ENCODE data around the gene TMEM81.

Gene TMEM81, protein sequence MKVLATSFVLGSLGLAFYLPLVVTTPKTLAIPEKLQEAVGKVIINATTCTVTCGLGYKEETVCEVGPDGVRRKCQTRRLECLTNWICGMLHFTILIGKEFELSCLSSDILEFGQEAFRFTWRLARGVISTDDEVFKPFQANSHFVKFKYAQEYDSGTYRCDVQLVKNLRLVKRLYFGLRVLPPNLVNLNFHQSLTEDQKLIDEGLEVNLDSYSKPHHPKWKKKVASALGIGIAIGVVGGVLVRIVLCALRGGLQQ

DNA sequence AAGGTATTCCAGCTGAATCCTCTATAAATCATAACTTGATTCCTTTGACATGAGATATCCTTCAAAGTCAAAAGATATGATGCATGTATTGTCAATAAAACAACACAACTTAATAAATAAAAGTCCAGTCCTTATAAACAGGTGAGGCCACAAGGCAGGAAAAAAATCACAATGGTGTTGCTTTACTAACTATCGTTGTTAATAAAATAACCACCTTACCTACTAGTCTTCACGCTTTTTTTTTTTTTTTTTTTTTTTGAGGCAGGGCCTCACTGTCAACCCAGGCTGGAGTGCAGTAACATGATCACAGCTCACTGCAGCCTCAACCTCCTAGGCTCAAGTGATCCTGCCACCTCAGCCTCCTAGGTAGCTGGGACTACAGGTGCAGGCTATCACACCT, at the start of gene TMEM81:
TSS of gene TMEM81 (minus strand) at position 101 of the 400 bp plus-strand sequence. CDS start 140 bp downstream, outside the sequence.
- no peak for DNase-seq

DNA sequence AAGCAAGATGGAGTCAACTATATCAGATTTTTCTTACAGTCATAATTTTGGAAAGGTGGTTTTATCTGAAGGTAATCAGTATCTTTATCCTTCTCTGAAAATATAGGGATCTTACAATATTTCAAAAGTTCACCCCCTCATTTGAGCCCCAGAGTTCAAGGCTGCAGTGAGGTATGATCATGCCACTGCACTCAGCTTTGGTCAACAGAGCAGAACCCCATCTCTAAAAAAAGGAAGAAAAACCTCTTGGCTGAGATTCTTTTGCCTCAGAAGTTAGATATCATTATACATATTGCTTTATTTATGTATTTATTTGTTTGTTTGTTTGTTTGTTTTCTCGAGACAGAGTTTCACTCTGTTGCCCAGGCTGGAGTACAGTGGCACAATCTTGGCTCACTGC, 49.0 kb upstream of the TMEM81 start:
- DNase-seq = no peak

DNA sequence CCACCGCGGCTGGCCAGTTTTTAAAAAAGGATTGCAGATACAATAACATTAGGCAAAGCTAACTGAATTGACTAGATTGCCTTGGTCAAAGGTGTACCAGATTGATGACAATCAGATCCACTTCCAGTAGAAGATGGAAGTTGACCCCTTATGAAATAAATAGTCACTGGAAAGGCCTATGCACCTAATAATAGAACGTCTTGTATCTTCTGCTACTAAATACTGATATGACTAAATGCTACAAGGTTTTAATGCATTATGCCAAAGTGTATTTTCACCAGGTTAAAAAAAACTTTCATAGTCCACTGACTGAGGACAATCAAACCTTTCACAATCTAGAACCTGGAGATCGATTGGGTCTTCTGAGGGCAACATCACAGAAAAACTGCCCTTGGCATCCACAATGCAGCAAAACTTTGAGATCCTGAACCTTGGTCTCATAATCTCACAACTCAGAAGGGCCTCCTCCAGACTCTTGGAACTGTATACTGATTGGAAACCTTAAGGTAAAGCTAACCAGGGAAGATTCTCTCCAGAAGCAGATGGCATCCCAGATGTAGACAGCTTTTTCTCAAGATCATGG, 45.3 kb upstream of the TMEM81 start:
- DNase-seq = no peak

DNA sequence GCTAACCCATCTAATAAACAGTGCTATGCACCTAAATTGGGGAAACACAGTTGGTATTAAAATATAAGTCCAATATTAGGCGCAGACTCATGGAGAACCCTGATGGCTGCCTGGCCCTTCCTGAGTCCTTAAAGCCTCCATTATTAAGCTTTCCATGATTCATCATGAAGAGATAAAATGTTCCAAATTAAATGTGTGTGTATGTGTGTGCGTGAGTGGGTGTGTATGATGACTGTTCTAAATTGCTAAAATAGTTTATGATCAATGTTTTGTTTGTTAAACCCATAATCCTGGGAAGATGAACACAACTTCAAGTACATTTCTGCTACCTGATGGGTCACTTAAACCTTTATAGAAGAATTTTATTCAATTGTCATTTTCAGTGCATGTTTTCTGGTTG, 43.8 kb upstream of the TMEM81 start:
- DNase-seq = no peak

DNA sequence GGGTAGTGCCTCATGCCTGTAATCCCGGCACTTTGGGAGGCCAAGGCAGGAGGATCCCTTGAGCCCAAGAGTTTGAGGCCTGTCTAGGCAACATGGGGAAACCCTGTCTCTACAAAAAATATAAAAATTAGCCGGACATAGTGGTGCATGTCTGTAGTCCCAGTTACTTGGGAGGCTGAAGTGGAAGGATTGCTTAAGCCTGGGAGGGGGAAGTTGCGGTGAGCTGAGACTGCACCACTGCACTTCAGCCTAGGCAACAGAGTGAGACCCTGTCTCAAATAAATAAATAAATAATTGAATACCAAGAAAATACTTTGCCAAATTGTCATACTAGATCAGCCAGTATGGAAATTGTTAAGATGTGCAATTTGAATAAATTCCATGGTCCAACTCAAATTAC, 43.4 kb upstream of the TMEM81 start:
- DNase-seq = no peak

DNA sequence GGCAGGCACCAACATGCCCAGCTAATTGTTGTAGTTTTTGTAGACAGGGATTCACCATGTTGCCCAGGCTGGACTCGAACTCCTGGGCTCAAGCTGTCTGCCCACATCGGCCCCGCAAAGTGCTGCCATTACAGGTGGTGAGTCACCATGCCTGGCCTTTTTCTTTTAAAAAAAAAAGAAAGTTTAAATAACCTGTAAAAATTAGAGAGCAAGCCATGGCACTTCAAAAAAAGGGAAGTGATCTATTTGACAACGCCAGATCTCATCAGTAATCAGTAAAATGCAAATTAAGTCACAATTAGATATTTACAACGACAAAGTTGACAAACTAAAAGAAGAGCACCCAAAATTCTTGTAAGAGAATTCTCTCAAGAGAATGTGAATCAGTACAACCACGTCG, 40.5 kb upstream of the TMEM81 start:
- DNase-seq = no peak

DNA sequence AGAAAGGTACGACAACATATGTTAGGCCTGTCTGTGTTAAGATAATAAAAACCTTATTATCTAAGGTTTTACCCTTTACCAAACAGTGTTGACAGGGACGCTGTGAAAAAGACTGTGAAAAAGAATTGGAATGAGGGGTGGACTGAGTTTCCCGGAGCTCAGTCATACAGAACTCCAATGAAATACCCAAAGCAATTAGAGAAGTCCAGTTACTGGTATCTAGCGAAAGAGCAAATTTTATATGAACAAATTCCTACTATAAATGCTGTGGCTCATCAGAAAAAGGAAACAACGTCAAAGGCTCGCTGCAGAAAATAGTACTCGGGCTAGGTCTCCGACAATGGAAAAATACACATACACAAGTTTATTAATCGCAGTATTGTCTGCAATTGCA, 38.2 kb upstream of the TMEM81 start:
- no peak for DNase-seq

DNA sequence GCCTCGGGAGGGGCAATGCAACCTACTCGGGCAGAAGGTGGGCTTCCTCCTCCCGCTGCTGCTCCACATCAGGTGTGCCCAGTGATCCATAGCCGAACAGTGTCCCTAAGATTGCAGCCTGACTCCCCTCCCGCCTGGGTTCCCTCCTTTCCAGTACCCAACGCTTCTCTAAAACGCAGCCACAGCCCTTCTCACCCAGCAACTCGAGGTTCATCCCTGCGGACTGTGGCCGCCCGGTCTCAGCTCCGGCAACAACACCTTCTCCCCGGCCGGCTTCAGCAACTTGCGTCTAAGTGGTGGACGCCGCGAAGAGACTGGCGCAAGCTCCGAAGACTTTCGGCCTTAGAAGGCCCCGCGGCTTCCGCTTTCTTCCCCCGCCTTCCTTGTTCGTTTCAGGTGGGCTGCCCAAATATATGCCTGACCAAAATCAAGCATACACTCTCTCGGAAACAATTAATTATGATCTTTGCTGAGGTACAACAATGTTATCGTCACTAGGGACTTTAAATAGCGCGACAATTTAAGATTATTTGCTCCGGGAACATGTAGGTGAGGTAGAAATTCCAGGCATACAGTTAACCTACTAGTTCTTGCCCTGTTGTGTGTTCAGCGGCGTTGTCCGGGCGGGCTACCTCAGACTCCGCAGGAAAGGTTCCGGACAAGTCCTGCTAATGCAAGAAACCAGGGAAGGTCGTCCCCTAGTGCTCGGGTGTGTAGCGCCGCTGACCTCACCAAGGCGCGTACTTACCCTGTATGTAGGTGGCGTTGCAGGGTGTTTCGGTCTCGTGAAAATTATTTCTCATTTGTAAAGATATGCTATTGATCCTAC, 37.6 kb upstream of the TMEM81 start, which contains the start of gene RBBP5:
TSS of gene RBBP5 (minus strand) at position 319 of the 829 bp plus-strand sequence. CDS start at position 214, 105 bp downstream.
- peak; percentile 96 for DNase-seq

DNA sequence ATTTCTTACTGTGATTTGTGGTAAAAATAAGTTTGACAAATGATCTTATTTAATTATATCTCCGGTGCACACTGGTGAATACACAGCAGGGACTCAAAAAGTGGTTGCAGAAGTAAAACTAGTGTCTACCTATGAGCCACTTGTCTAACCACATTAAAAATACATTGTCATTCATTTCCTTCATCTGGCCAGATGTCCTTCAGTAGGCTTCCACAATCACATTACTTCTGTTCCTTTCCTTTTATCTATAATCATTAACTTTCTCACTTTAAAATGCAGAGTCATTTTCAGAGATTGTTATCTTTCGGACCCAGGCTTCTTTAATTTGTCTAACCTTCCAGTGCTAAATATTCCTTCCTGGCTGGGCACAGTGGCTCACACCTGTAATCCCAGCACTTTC, 34.5 kb upstream of the TMEM81 start:
- DNase-seq = no peak

DNA sequence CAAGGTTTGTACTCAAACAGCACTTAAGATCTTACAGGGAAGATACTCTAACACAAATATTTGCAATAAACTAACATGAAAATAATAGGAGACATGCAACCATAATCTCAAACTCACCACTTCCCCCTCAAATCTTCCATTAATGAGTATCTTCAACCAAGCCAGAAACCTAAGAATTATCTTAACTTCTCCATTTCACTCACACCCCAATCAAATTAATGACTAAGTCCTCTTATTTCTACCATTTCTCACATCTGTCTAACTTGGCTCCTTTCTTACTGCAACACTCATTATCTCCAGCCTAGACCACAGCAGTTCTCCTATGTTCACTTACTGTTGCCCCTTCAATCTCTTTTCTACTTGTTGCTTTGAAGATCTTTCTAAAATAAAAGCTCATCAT, 27.1 kb upstream of the TMEM81 start:
- DNase-seq = no peak

DNA sequence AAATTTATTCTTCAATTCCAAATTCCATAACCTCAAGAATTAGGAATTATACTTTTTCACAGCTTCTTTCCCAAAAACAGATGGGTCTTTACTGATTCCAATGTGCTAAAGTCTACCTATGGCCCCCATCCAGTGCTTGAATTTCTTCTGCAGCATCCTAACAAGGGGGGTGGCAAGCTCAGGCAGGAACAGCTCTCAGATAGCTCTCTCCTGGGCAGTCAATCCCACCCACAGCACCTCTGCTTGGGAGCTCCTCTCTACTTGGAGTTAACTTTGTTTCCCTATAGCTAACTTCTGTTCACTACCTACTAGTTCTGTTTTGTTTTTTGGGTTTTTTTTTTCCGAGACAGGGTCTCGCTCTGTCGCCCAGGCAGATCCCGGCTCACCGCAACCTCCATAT, 25.5 kb upstream of the TMEM81 start:
- no peak for DNase-seq

DNA sequence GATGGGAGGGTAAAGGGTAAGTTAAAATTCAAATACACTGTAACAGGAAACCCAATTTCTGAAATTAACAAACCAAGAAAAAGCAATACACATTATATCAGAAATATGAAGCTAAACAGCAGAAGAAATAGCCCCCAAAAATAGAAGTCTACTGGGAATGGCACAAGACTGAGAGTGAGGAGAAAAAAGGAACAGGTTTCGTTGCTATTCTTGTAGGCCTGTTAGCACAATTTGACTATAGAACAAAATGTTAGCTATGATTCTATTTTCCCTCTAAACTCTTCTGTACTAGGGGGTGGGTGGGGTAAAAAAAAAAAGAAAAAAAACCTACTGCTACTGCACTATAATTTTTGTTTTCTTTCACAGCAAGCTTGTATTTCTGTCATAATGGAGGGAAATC, 25.0 kb upstream of the TMEM81 start:
- DNase-seq = no peak

DNA sequence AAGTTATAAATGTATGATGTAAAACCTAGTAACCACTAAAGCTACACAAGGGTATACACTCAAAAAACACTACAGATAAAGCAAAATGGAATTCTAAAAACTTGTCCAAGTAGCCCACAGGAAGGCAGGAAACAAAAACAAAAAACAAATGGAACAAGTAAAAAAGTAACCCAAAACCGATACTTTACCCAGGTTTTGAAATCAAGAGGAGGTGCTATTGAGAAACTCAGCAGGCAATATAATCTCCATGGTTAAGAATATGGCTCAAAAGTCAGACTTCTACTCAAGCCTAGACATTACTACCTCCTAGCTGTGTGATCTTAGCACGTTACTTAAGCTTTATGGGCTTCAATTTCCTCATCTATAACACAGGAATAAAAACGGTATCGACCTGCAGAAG, 24.2 kb upstream of the TMEM81 start:
- no peak for DNase-seq

DNA sequence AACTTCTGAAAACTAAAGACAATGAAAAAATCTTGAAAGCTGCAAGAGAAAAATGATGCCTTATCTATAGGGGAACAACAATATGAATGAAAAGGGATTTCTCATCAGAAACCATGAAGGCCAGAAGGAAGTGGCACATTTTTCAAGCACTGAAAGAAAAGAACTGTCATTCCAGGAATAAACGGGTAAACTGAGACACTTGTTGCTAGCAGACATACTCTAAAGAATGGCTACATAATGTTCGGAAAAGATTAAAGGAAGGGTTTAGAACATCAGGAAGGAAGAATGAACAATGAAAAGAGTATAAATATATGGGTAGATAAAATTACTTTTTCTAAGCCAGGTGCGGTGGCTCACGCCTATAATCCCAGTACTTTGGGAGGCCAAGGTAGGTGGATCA, 23.1 kb upstream of the TMEM81 start:
- no peak for DNase-seq

DNA sequence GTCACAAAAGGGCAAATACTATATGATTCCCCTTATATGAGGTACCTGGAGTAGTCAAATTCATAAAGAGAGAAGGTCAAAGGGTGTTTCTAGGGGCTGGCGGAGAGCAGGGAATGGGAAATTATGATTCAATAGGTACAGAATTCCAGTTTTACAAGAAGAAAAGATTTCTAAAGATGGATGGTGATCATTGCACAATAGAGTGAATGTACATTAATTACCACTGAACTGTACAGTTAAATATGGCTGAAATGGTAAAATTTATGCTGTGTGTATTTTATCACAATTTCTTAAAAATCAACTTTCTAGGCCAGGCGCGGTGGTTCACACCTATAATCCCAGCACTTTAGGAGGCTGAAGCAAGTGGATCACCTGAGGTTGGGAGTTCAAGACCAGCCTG, 18.1 kb upstream of the TMEM81 start:
- DNase-seq = no peak

DNA sequence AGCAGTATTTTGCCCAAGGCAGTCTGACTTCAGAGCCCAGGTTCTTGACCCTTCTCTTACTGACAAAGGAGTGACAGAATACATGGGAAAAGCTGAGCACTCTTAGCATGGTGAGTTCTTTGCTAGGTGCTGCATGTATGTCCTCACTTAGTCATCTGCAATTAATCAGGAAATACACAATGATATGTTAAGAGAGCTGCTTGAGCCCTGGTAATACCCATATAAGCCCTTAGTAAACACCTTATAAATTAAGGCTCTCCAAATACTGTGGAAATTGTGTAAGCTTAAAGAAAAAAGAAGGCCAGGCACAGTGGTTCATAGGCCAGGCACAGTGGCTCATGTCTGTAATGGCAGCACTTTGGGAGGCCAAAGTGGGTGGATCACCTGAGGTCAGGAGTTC, 14.0 kb upstream of the TMEM81 start:
- no peak for DNase-seq

DNA sequence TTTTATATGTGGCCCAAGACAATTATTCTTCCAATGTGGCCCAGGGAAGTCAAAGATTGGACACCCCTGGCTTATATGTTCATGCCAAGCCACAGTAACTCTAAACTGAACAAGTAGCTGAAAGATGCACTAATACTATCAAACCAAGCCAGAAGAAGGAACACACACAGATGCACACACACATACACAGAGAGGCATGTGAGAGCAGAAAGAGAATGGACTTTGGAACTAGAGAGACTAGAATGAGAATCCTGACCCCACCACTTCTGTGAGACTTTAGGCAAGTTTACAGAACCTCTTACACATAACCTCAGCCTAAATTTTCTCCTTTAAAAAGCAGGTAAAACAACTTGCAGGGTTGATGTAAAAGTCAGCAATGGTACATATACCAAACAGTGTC, 11.2 kb upstream of the TMEM81 start:
- DNase-seq = no peak

DNA sequence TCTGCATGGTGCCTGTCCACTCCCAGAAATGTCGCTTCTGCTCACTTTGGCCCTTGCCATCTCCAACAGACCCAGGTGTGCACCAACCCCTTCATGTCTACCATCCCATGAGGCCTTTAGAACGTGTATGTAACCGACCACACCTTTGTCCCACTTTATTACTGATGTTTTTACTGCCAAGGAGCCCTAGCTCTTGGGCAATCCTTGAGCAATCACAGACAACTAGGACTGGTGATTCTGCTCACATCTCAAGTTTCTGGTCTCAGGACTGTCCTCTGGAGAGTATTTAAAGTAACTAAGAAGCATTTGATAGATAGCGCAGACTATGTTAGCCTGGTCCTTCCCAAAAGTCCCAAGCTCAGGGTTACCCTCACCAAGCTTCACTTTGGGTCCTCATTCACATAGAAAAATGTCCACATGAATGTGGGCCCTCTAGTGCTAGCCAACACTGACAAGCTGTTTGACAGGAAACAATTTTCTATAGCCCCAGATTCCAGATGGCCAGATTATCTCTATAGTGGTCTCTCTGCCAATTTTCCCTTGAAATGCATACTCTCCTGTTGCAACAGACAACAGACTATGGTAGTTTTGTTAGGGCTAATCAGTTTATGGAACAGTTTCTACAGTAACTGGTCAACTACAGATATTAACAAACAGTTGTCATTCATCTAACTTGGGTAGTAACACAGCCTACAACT, 6.9 kb upstream of the TMEM81 start:
- DNase-seq = no peak

DNA sequence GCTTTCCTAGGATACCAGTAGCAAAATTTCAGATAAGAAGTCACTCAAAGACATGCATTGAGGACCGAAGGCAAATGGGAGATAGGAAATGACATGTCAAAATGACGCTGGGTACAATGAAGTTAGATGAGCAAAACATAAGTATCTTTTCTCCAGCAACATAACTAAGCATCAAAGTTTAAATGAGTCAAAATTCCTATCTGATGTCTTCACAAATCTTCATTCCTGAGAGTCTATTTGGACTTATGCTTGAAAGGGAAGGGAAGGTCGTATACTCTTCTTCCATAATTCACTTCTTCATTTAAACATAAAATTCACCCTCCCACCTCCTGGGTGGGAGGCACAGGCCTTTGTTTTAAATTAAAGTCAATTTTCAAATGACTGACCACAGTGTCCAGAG, 4.1 kb upstream of the TMEM81 start:
- DNase-seq = no peak

DNA sequence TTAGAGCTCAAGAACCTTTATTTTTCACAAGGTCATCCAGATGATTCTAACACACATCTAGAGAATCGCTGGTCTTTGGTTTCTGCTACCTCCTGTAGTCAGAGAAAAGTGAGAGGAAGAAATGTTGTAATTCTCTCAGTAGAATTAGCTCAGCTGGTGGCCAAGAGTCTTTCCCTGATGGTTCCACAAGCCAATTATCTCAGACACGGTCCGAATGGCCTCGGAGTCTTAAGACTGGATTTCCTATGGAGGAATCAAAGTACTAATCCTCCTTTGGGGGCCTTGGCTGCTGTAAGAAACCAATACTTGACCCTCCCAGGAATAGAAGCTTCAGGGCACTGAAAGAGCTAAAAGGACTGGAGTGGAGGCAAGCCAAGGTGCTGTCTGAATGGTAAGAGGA, 1.8 kb downstream of the TMEM81 start:
- DNase-seq = no peak

DNA sequence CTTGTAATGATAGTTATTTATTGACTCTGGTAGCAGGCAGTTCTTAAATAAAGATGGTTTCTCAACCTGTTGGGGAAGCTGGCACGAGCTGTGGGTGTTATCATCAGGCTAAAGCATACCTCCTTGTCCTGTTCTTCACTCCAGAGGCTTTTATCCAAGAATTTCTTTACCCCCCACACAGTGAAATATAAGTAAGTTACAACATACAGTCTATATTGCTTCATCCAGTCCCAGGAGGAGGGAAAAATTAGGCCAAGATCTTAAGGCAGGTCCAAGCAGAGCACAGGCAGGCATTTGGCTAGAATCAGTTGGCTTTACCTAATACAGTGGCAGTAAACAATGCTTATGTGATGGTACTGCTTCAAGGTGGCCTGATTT, 6.3 kb downstream of the TMEM81 start:
- DNase-seq = no peak

DNA sequence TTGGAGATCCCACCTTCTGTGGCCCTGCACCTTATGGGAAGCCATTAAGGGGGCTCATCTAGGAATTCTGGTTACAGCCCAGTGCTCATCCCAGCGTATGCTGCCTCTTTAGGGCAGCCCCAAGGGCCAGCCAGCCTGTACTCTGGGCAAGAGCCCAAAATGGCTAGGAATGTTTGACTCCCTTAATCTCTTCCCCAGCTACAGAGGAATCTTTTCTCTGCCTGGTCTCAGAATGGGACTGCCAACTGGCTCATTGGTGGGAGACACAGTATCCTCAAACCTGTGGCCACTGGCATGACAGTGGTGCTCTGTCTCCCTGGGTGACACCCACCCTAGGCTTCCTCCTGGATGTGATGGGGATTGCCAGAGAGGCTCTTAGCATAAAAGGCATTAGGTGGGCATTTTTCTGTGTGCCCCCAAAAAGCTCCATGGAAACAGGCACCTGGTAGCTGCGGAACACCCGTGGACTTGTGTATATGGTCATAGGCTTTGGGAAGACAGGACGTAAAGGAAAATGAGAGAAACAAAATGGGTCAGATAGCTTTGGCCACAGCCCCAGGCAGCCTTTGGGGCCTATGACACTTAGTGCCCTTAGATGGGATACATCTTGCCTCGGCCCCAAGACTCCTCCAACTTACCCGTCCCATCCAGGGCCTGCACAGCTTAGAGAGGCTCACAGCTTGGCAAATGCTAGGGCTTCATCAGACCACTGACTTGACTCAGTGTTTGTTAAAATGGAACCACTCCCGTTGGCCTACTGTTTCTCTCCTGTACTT, 6.9 kb downstream of the TMEM81 start:
- no peak for DNase-seq

DNA sequence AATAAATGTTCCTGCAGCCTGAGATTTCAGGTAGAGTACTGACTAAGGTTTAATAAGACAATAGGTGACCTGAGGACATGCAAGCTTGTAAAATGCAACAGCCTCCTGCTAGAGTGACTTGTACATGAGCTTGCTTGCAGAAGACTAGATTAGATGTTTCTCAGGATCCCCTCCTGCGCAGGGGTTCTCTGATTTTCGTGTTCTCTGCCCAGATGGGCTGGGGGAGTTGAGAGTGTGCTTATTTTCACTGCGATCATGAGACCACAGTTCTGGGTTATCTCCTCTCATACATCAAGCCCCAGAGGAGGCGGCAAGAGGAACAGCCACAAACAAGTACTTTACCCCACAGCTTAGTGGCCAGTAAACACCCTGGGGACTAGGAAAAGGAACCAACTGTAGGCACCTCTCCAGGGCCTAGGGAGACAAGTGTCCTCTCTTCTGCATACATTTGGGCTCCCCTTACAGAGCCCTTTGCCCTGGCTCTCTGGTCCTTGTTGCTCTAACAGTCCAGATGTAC, 8.0 kb downstream of the TMEM81 start:
- DNase-seq = no peak
